ENCODE results near the gene IPPK. TPM values are rescaled to one million over a fixed set of nuclear protein-coding genes. Genes with fewer than 3 reads are reported as not detected.
"Not testable (repeated sequence)": the region's sequence is repeated elsewhere in the genome, so short reads cannot be mapped to it uniquely, and the experiment has no call there.

IPPK gene
- total and polyA plus RNA-seq, 2 of the 4 experiments (the other 2 are of a cell fraction) = 25.1 to 26.8 TPM

- Histone ChIP-seq H3K14ac (replicated peaks; ENCODE audit: low read depth, low read length) (no peak overlapping the region), H4K5ac (ENCODE audit: low read depth, low read length) (no peak overlapping the region), H2BK15ac (ENCODE audit: low read depth, low read length) (no peak overlapping the region), H2BK120ac (ENCODE audit: low read depth, low read length) (no peak overlapping the region), H2BK20ac (ENCODE audit: low read depth, low read length) (no peak overlapping the region), H4K20me1 (ENCODE audit: insufficient read depth, low read length) (no peaks in the 10 kb centered on the region), H3K27me3 (ENCODE audit: control insufficient read depth, insufficient read depth, low read length) (no peaks in the 10 kb centered on the region), H3K9me1 (ENCODE audit: insufficient read depth, low read length) (peaks cover 12% of the 10 kb centered on the region), H3K9ac (ENCODE audit: low read depth, low read length) (no peak overlapping the region), H3K36me3 (ENCODE audit: control insufficient read depth, insufficient read depth, low read length) (no peaks in the 10 kb centered on the region), H3K4me1 (ENCODE audit: control insufficient read depth, insufficient read depth, low read length) (peaks cover 12% of the 10 kb centered on the region), H2AFZ (replicated peaks; ENCODE audit: low read length, poor library complexity) (no peak overlapping the region), H3K56ac (ENCODE audit: extremely low read depth, insufficient read depth, low read length) (no peak overlapping the region), H3K18ac (ENCODE audit: low read depth, low read length) (no peak overlapping the region), H3K4ac (ENCODE audit: low read depth, low read length) (no peak overlapping the region), H2AK9ac (replicated peaks; ENCODE audit: low read depth, low read length, poor library complexity) (no peak overlapping the region), H2BK5ac (ENCODE audit: low read depth, low read length, poor library complexity, severe bottlenecking) (no peak overlapping the region), H3K23ac (ENCODE audit: low read depth, low read length) (no peak overlapping the region), H3K4me3 (ENCODE audit: insufficient read depth, low read depth, low read length) (no peak overlapping the region), H3K79me1 (ENCODE audit: low read depth in 1 of 2, low read length in 2 of 2) (0 out of 4 replicates have a peak, but pooled peaks cover 0 to 6% of the 10 kb centered on the region in 2 experiments), H4K91ac (ENCODE audit: insufficient read depth, low read depth, low read length) (no peak overlapping the region), H3K4me2 (ENCODE audit: low read depth, low read length) (no peak overlapping the region), H4K8ac (ENCODE audit: low read depth in 2 of 2, low read length in 2 of 2) (no peak overlapping the region), H3K27ac (ENCODE audit: insufficient read depth, low read length) (no peak overlapping the region), H3K9me3 (ENCODE audit: control insufficient read depth, insufficient read depth, low read length) (no peaks in the 10 kb centered on the region), H2AK5ac (ENCODE audit: low read depth, low read length) (no peak overlapping the region)
- in situ Hi-C loops (cut with MboI; ENCODE audit: low sequenced_read_pairs) (no loop called here), dilution Hi-C loops (cut with HindIII; ENCODE audit: low sequenced_read_pairs, unreplicated experiment) (no loop called here), intact Hi-C loops (cut with micrococcal nuclease) (no loop called here)
- no peak for DNase-seq
- ChIA-PET POLR2A (ENCODE audit: unreplicated experiment) (no interaction called here), CTCF (no interaction called here)
- no peak for TF ChIP-seq ELK1 (IDR thresholded peaks at IDR 0.05; ENCODE audit: borderline replicate concordance, low read depth, low read length)
- WGBS, 2 experiments (ENCODE audit: extremely low coverage in 2 of 2, insufficient read length in 1 of 2) = no CpG with 5 or more reads among the region's 1 CpG
- no TSS peak for BruUV-seq (replicated peaks)
- ATAC-seq (ENCODE audit: low read depth) = no peak
These were observed 74.0 kb downstream of the IPPK start for GRCh38 chr9:92595930-92596329.

DNA sequence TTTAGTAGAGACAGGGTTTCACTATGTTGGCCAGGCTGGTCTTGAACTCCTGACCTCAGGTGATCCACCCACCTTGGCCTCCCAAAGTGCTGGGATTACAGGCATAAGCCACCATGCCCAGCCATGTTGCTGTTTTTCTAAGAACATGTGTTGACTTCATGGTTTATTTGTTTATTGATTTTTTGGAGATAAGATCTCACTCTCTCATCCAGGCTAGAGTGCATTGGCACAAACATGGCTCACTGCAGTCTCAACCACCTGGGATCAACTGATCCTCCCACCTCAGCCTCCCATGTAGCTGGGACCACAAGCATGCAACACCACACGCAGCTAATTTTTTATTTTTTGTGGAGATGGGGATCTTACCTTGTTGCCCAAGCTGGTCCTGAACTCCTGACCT lies 74.9 kb downstream of the IPPK start:
- H2BK120ac ChIP-seq (ENCODE audit: low read depth, low read length); CTCF ChIA-PET; H2BK20ac ChIP-seq (ENCODE audit: low read depth, low read length); H4K20me1 ChIP-seq (ENCODE audit: insufficient read depth, low read length); H3K9me1 ChIP-seq (ENCODE audit: insufficient read depth, low read length); H2AFZ ChIP-seq (replicated peaks; ENCODE audit: low read length, poor library complexity); DNase-seq; H3K4me2 ChIP-seq (ENCODE audit: low read depth, low read length); H3K4me1 ChIP-seq (ENCODE audit: control insufficient read depth, insufficient read depth, low read length); H4K91ac ChIP-seq (ENCODE audit: insufficient read depth, low read depth, low read length); H2BK15ac ChIP-seq (ENCODE audit: low read depth, low read length); H4K5ac ChIP-seq (ENCODE audit: low read depth, low read length); H3K14ac ChIP-seq (replicated peaks; ENCODE audit: low read depth, low read length); H3K9me3 ChIP-seq (ENCODE audit: control insufficient read depth, insufficient read depth, low read length); in situ Hi-C loops (cut with MboI; ENCODE audit: low sequenced_read_pairs); POLR2A ChIA-PET (ENCODE audit: unreplicated experiment); H2AK9ac ChIP-seq (replicated peaks; ENCODE audit: low read depth, low read length, poor library complexity); H3K36me3 ChIP-seq (ENCODE audit: control insufficient read depth, insufficient read depth, low read length); H3K79me1 ChIP-seq (ENCODE audit: low read depth in 1 of 2, low read length in 2 of 2); H4K8ac ChIP-seq (ENCODE audit: low read depth in 2 of 2, low read length in 2 of 2); ATAC-seq (ENCODE audit: low read depth); H3K56ac ChIP-seq (ENCODE audit: extremely low read depth, insufficient read depth, low read length); intact Hi-C loops (cut with micrococcal nuclease); H3K27me3 ChIP-seq (ENCODE audit: control insufficient read depth, insufficient read depth, low read length); H2AK5ac ChIP-seq (ENCODE audit: low read depth, low read length); H3K4ac ChIP-seq (ENCODE audit: low read depth, low read length); H3K27ac ChIP-seq (ENCODE audit: insufficient read depth, low read length); H2BK5ac ChIP-seq (ENCODE audit: low read depth, low read length, poor library complexity, severe bottlenecking); H3K4me3 ChIP-seq (ENCODE audit: insufficient read depth, low read depth, low read length); dilution Hi-C loops (cut with HindIII; ENCODE audit: low sequenced_read_pairs, unreplicated experiment); H3K23ac ChIP-seq (ENCODE audit: low read depth, low read length); BruUV-seq (replicated peaks); H3K18ac ChIP-seq (ENCODE audit: low read depth, low read length); H3K9ac ChIP-seq (ENCODE audit: low read depth, low read length): not testable (repeated sequence)
- no CpG with 5 or more reads among the region's 1 CpG for WGBS, 2 experiments (ENCODE audit: extremely low coverage in 2 of 2, insufficient read length in 1 of 2)
